Stimulated activated CD8-positive, alpha-beta memory T cell treated with anti-CD3 and anti-CD28 coated beads, Interleukin-4, amount 100 ng/mL, for 48 hours (primary cell): ENCODE measurements around the gene MRPS25.
"Not testable (repeated sequence)": the region's sequence is repeated elsewhere in the genome, so short reads cannot be mapped to it uniquely, and the experiment has no call there.

ENCODE experiments used
- DNase-seq: peaks from one replicate; pipeline ENCODE4 v3.0.0-alpha.2; 2020

Gene MRPS25

DNA sequence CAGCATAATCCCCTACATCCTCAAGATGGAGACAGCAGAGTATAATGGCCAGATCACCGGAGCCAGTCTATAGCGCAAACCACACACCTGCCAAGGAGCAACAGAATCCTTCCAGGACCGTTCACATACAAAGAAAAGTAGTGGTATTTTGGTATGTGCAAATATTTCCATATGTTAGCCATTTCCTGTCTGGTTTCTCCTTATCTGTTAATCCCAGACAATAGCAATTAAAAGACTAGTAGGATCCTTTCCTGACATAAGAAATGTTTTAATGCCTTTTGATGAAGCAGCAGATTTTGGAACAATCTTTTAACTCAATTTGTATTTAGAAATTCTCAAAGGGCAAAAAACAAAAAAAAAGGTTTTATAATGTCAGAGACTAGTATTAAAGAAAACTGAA, 22.2 kb downstream of the MRPS25 start:
- DNase-seq: no peak

DNA sequence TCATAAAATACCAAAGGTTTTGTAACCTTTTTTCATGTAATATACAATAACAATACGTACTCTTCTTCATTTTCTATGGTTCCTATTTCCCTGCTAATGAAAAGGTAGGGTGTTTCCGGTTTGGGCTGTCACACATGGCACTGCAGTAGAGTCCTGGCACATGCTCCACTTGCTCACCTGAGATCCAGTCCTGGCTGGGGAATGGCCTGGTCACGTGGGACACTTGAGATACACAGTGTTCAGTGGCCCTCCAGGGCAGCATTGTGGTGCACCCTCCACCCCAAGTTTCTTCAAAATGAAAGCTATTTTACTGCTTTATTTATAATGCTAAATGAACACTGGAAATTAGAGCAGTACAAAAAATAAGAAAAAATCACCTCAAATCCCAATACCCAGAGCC, 23.2 kb downstream of the MRPS25 start:
- no peak for DNase-seq

DNA sequence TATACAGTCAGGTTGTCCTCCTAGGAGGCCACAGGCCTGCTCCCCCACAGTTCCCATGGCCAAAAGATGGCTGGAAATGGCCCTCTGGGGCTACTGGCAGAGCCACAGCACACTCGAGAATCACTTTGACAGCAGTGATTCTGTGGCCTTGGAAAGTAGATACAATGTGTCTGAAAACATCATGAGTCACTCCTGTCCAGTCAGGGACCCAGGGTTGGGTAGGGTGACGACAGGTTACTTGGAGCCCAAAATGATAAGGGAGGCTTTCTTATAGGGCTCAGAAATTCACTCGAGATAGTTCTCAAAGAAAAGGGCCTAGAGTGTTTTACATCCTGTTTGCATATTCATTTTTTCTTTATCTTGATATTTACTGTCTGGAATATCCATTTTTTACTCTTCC, 24.3 kb downstream of the MRPS25 start:
- no peak for DNase-seq

DNA sequence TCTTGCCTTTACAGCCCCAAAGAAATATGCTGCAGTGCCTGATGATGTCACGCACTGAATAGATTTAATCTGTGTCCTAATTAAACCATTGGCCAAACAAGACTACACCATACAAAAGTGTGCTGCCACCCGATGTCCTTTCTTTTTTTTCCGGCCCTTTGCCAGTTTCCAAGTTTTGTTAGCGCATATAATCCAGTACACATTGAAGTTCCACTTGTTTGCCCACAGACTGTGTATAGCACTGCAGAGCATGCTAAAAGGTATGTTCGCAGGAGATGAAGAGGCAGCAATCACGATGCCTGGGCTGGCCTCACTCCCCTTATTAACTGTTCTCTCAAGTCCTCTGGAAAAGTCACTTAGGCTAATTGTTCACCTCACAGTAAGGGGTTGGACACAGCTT, 26.8 kb downstream of the MRPS25 start:
- DNase-seq: no peak

GRCh38 chr3:15033103-15033502, 32.0 kb downstream of the MRPS25 start:
- no peak for DNase-seq

DNA sequence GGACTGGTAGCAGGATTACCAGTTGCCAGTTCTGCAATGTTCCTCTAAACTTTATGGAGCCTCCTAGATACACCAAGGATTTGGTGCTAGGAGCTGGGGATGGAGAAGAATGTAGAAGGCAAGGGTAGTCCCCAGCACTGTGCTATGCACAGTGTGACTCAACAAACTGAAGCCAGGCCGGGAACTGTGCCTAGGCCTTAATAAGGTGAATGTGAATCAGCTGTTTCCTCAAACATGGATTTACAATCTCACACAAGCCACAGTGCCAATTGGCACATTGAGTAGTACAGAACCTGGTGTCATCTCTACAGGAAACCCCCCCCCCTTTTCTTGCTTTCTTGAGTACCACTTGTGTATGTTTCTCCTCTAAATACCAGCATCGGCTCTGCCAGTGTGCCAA, 32.5 kb downstream of the MRPS25 start:
- DNase-seq: no peak

DNA sequence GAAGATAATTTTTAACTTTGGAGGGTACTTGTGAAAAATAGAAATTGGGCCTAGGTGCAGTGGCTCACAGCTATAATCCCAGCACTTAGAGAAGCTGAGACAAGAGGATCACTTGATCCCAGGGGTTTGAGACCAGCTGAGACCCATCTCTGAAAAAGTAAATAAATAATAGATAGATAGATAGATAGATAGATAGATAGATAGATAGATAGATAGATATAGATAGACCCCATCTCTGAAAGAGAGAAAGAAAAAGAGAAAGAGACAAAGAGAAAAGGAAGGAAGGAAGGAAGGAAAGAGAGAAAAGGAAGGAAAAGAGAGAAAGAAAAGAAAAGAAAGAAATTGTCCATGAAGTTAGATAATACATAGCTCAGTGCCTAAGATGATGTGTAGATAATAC, 35.5 kb downstream of the MRPS25 start:
- no peak for DNase-seq

DNA sequence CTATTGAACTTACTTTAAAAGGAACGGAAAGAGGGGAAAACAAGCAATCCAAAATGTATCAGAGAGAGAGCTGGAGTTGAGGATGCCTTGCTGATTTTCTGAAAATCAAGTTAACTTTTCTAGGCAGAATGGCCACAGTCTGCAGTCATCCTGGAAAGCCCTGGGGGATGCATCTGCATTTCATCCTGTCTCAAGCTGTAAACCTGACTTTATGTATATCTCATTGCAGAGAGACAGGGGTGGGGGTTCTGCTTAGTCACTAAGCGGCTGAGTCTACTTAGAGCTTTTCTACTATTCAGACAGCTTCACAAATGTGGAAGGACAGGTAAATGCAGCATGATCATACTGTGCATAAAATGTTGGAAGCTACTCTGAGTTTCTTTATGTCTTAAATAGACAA, 41.4 kb downstream of the MRPS25 start:
- DNase-seq: no peak

DNA sequence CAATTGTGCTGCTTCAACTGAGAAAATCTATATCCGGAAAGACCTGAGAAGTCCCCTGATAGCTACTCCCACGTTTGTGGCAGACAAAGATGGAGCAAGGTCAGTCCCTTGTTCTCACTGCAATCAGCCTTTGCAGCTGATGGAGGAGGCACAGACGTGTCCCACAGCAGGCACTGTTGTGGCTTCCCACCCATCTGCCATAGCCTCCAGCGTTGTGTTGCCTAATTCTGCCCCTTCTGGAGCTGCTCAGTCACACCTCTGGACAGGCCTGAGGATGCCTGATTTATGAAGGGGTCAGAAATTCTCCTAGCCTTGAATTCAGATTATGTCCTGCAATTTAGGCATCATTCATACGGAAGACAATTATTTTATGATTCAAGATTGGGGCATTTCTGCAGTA, 41.9 kb downstream of the MRPS25 start:
- no peak for DNase-seq

- no peak for DNase-seq
Measured at GRCh38 chr3:15017191-15017590, 47.9 kb downstream of the MRPS25 start.

GRCh38 chr3:15015456-15015855, 49.7 kb downstream of the MRPS25 start:
- DNase-seq: no peak

DNA sequence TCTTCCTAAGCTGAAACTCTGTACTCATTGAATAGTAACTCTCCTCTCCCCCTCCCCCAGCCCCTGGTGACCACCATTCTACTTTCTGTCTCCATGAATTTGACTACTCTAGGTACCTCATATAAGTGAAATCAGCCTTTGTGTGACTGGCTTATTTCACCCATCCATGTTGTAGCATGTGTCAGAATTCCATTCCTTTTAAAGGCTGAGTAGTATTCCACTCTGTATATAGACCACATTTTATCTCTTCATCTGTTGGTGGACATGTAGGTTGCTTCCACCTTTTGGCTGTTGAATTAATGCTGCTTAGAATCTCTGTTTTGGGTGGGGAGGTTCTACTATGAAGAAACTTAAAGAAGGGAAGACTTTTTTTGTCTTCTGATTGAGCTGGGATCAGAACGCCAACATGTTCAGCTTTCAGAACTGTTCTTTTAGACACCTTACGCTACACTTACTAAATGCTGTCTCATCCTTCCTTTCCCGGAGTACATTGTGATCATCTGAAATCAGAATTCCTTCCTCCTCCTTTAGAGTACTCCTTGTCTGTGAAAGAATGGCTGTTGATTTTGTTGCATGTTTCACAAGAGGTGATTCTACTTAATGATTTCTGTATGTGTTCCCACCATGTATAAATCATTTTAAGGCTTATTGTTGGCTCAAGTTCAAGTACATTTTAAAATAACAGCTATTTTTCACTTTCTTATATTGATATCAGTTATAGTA, 50.3 kb downstream of the MRPS25 start:
- DNase-seq: no peak

- peak; percentile 32 for DNase-seq
Measured at GRCh38 chr3:15011174-15011573, 53.9 kb downstream of the MRPS25 start.

GRCh38 chr3:15010664-15011063, 54.5 kb downstream of the MRPS25 start:
- DNase-seq: no peak

- DNase-seq: no peak
Measured at GRCh38 chr3:15009167-15009566, 55.9 kb downstream of the MRPS25 start.

DNA sequence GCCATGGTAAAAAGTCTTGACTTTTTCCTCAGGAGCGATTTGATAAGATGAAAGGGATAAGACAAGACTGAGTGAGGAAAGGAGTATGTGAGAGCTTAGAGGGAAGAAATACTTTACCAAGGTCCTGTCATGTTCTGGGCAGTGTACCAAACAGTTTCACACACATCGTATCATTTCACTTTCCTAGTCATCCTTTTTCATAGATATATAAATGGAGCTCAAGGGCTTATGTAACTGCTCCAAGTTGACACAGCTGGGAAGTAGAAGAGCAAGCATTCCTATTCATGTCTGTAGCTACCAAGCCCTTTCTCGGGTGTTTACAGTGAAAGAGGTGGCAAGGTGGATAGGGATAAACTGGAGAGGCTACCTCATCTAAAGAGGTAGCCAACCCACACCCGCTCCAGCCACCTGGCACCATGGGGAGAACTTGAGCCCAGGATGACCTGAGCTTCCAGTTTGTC, 57.4 kb downstream of the MRPS25 start:
- DNase-seq: no peak

DNA sequence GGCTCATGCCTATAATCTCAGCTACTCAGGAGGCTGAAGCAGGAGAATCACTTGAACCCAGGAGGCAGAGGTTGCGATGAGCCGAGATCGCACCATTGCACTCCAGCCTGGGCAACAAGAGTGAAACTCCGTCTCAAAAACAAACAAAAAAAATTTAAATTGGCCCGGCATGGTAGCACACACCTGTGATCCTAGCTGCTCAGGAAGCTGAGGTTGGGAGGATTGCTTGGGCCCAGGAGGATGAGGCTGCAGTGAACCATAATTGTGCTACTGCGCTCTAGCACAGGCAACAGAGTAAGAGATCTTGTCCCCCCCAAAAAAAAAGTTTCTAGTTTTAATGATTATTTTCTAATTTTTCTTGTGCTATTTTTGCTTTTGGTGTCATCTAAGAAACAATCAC, 65.9 kb downstream of the MRPS25 start:
- not testable (repeated sequence) for DNase-seq
